Progenitor cell of endocrine pancreas (in vitro differentiated cells): ENCODE data around the gene IP6K3. TPM values are rescaled to one million over a fixed set of nuclear protein-coding genes. Genes with fewer than 3 reads are reported as not detected.

Source experiments
- DNase-seq: peaks from one replicate; pipeline ENCODE4 v3.0.0; 2021; ENCODE audit warnings: low spot score; ENCODE audit not compliant: unreplicated experiment
- H3K27ac Mint-ChIP-seq: 2 replicates; pipeline ENCODE4 v1.8.0; 2021; ENCODE audit warnings: mild to moderate bottlenecking, moderate library complexity, mixed read lengths
- H3K27me3 Mint-ChIP-seq: 2 replicates; pipeline ENCODE4 v1.8.0; 2021; ENCODE audit warnings: mixed read lengths
- H3K36me3 Mint-ChIP-seq: 2 replicates; pipeline ENCODE4 v1.8.0; 2022; ENCODE audit warnings: mixed read lengths; ENCODE audit not compliant: insufficient read depth
- H3K4me1 Mint-ChIP-seq: 2 replicates; pipeline ENCODE4 v1.8.0; 2021; ENCODE audit warnings: low read depth, mixed read lengths
- H3K4me3 Mint-ChIP-seq: 2 replicates; pipeline ENCODE4 v1.8.0; 2021; ENCODE audit warnings: low read depth, mild to moderate bottlenecking, moderate library complexity, mixed read lengths
- H3K9me3 Mint-ChIP-seq: 2 replicates; pipeline ENCODE4 v1.8.0; 2021; ENCODE audit warnings: low read depth, mixed read lengths
- total RNA-seq: library from RNA; stranded (reverse); gene quantifications from 2 replicates; pipeline ENCODE4 v1.2.1, GENCODE V29; 2021
- TF ChIP-seq, protein P1 (sequence below): fragments of 200-600 bp; sonication (generic); IDR thresholded peaks from one replicate; pipeline ENCODE4 v1.5.0; 2021; ENCODE audit warnings: antibody characterized with exemption, mild to moderate bottlenecking; ENCODE audit not compliant: unreplicated experiment

Gene IP6K3
- total RNA-seq, 1 donor from 2014 or later = 0.14 TPM

DNA sequence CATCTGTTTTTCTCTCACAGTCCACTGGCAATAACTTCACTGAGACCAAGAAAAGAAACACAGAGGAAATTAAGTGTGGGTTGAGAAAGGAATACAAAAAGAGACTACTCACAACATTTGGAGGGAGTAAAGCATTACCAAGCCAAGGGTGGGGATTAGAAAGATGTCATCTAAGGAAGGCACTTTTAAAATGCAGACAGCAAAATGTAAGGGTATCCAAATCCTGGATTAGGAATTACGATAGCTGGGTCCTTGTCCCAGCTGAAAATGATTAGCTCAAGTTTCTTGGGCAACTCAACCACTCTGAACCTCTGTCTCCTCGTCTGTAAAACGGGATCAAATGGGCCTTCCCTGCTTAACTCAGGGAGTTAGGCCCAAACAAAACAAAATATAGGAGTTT is 40.0 kb upstream of the IP6K3 start:
- TF ChIP-seq, protein P1, sequence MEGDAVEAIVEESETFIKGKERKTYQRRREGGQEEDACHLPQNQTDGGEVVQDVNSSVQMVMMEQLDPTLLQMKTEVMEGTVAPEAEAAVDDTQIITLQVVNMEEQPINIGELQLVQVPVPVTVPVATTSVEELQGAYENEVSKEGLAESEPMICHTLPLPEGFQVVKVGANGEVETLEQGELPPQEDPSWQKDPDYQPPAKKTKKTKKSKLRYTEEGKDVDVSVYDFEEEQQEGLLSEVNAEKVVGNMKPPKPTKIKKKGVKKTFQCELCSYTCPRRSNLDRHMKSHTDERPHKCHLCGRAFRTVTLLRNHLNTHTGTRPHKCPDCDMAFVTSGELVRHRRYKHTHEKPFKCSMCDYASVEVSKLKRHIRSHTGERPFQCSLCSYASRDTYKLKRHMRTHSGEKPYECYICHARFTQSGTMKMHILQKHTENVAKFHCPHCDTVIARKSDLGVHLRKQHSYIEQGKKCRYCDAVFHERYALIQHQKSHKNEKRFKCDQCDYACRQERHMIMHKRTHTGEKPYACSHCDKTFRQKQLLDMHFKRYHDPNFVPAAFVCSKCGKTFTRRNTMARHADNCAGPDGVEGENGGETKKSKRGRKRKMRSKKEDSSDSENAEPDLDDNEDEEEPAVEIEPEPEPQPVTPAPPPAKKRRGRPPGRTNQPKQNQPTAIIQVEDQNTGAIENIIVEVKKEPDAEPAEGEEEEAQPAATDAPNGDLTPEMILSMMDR = no peak
- Mint-ChIP-seq H3K27ac (no peak overlapping the region), H3K36me3 (peaks cover 9% of the 10 kb centered on the region), H3K4me1 (peaks cover 19% of the 10 kb centered on the region), H3K27me3 (no peaks in the 10 kb centered on the region), H3K4me3 (peak overlapping the region; percentile 99), H3K9me3 (no peaks in the 10 kb centered on the region)
- DNase-seq = no peak

DNA sequence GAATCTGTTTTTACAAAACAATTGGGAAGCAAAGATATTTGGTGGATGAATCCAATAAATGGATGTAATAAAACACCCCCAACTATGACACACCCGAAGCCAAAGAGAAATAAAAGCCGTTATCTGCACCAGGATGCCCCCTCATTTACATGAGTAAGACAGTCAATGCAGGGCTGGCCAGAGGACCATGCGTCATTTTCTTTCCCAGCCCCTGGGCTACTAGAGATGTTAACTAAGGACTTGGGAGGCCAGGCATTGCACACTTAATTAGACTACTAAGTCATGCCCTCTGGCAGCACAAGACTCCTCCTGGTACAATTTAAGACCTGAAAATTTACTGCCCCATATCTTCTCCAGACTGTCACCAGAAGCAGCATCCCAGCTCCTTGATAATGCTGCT is 39.1 kb upstream of the IP6K3 start:
- Mint-ChIP-seq H3K27me3 (no peaks in the 10 kb centered on the region), H3K36me3 (peaks cover 11% of the 10 kb centered on the region), H3K4me3 (no peak overlapping the region), H3K4me1 (peaks cover 19% of the 10 kb centered on the region), H3K27ac (no peak overlapping the region), H3K9me3 (no peaks in the 10 kb centered on the region)
- DNase-seq = no peak
- TF ChIP-seq, protein P1 = no peak

DNA sequence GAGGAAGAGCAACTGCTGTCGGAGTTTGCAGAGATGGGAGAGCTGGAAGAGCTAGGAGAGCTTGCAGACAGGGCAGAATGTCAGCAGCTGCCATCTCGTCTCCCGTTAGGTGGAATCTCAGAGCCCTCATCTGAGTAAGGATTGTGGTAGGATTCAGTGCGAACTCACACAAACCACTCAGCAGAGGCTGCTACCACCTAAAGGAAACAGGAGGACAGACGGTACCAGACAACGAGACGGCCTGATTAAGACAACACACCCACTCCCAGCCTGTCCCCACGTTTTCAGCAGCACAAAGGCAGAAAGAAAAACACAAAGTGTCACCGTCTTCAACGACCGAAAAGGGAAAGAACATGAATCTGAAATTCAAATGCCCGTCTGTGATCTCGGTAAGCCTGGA is 38.1 kb upstream of the IP6K3 start:
- H3K4me3 Mint-ChIP-seq = no peak overlapping the region

DNA sequence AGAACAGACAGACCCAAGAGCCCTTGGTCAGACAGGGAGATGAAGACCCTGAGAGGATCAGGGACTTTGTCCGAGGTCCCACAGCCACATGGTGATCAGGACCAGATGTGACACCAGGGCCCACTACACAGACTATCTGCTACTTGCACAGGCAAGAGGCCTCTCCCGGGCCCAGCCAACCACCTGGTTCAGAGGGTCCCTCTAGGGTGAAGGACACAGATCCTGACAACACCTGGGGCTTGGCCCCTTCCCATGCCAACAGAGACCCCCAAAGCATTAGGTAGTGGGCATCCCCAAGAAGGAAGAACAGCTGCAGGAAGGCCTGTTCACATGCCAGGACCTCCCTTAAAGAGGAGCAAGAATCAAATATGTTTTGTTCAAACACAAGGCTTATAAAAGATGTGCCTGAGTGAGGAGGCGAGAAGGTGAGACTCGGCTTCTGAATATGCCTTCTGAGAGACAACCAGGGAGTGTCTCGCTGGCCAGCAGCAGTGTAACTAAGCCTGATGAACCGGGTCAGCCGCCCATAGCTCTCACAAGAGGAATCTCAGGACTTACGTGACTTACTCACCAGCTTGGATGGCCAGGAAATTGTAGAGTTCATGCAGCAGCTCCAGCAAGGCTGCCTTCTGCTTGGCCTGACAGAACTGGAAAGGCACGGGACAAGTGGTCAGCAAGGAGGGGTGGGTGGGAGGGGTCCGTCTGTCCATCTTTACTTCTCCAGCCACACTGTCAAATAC is 37.2 kb upstream of the IP6K3 start:
- H3K36me3 Mint-ChIP-seq = peaks cover 14% of the 10 kb centered on the region
- H3K27me3 Mint-ChIP-seq = no peaks in the 10 kb centered on the region
- TF ChIP-seq, protein P1 = no peak
- H3K27ac Mint-ChIP-seq = no peak overlapping the region
- no peak overlapping the region for H3K4me3 Mint-ChIP-seq
- no peak for DNase-seq
- H3K9me3 Mint-ChIP-seq = no peaks in the 10 kb centered on the region
- H3K4me1 Mint-ChIP-seq = peaks cover 16% of the 10 kb centered on the region

More for the DNA sequence above, 38.1 kb upstream of the IP6K3 start:
- Mint-ChIP-seq H3K27me3 (no peaks in the 10 kb centered on the region), H3K9me3 (no peaks in the 10 kb centered on the region), H3K4me1 (peaks cover 19% of the 10 kb centered on the region), H3K36me3 (peaks cover 11% of the 10 kb centered on the region), H3K27ac (no peak overlapping the region)
- TF ChIP-seq, protein P1 = no peak
- no peak for DNase-seq

DNA sequence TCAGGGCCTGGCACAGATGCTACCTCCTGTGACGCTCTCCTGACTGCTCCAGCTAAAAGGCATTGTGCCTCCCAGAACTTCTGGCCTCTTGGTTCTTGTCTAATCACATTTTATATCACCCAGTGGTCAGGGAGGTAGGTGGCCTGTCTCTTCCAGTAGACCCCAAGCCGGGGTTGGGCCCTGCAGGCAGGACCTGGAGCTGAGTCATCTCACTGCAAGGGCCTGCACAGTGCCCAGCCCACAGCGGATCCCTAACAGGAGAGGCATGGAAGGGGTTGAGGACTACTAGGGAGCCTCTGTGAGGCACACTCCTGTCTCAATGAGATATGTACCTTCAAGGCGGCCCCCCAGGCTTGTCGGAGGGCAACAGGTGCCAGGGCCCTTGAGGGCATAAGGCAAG is 35.9 kb upstream of the IP6K3 start:
- no peak for DNase-seq
- Mint-ChIP-seq H3K4me3 (no peak overlapping the region), H3K9me3 (no peaks in the 10 kb centered on the region), H3K27me3 (no peaks in the 10 kb centered on the region), H3K36me3 (peaks cover 18% of the 10 kb centered on the region), H3K4me1 (peaks cover 11% of the 10 kb centered on the region), H3K27ac (no peak overlapping the region)
- TF ChIP-seq, protein P1 = no peak
